GM18505 (cell line): ENCODE results near the gene TALDO1.
A peak's percentile ranks its signal among the peaks of the same experiment; 100 is the strongest.

Experiments used
- ATAC-seq: cut with Tn5 transposase; IDR thresholded peaks from one replicate; pipeline ENCODE4 v1.9.1; 2021; ENCODE audit not compliant: unreplicated experiment
- POLR2A ChIP-seq: IDR thresholded peaks from 4 replicates; pipeline ENCODE4 v1.6.1; 2011; ENCODE audit warnings: borderline replicate concordance; ENCODE audit not compliant: insufficient read depth, insufficient read length; ENCODE audit errors: extremely low read depth

Gene TALDO1

DNA sequence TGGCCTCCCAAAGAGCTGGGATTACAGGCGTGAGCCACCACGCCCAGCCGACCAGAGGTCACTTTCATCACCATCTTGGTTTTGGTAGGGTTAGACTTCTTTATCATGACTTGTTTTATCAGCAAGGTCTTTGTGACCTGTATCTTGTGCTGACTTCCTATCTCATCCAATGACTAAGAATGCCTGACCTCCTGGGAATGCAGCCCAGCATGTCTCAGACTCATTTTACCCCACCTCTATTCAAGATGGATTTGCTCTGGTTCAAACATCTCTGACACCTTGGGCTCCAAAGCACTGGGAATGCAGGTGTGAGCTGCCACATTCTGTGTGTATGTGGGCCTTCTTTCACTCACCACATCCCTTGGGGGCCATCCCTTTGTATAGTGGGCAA is 5.1 kb upstream of the TALDO1 start:
- no peak for ATAC-seq
- no peak for TF ChIP-seq POLR2A

DNA sequence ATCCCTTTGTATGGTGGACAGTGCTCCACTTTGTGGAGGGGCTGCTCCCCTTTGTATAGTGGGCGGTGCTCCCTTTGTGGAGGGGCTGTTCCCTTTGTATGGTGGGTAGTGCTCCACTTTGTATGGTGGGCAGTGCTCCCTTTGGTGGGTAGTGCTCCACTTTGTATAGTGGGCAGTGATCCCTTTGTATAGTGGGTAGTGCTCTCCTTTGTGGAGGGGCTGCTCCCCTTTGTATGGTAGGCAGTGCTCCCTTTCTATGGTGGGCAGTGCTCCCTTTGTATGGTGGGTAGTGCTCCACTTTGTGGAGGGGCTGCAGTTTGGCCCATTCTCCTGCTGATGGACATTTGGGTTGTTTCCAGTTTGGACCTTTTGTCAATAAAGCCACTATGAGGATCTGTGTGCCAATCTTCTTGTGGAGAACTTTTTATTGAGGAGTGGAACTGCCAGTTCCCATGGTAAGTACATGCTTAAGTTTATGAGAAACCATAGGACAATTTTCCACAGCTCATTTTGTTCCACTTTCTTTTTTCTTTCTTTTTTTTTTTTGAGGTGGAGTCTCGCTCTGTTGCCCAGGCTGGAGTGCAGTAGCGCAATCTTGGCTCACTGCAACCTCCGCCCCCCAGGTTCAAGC is 4.6 kb upstream of the TALDO1 start:
- no peak for TF ChIP-seq POLR2A
- no peak for ATAC-seq

DNA sequence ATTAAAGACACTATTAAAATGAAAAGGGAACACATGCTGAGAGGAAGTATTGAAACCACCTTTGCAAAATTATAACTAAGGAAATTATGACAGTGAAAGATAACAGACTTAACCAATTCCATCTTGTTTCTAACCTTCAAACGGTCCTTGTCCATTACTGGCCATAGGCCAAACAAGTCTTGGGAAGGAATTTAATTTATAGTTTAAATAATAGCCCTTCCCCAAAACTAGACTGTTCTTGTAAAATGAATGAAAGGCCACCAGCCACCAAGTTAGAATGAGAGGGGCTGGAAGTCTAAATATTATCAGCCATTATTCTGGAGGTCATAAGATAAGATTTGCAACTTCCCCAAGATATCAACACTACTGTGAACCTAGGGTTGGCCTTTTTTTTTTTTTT is 1.8 kb upstream of the TALDO1 start:
- no peak for TF ChIP-seq POLR2A
- ATAC-seq, result no peak

DNA sequence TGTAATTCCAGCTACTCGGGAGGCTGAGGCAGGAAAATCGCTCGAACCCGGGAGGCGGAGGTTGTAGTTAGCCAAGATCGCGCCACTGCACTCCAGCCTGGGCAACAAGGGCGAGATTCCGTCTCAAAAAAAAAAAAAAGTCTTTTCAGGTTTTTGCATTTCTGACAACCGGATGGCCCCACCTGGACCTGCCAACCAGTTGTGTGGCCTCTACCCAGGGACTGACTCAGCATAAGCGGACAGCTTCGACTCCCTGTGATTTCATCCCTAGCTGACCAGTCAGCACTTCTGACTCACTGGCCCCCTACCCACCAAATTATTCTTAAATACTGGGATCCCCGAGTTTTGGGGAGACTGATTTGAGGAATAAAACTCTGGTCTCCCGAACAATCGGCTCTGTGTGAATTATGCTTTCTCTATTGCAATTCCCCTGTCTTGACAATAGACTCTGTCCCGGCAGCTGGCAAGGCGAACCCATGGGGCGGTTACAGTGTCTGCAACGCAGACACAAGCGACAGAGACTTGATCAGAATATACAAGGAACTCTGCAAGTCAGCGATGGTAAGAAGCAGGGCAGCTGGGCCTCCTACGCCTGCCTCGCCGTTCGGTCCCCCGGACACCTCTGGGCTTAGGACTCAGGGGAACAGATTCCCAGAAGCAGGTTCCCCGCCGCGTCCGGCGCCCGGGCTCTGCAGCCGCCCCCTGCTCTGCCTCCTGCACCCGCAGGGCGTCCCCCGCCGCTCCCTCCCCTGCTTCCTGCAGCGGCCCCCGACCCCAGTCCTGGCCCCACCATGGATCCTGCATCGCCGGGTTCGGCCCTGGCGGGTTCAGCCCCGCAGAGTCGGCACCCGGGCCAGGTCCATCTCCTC is 741 bp upstream of the TALDO1 start:
- no peak for TF ChIP-seq POLR2A
- peak; percentile 26 for ATAC-seq

DNA sequence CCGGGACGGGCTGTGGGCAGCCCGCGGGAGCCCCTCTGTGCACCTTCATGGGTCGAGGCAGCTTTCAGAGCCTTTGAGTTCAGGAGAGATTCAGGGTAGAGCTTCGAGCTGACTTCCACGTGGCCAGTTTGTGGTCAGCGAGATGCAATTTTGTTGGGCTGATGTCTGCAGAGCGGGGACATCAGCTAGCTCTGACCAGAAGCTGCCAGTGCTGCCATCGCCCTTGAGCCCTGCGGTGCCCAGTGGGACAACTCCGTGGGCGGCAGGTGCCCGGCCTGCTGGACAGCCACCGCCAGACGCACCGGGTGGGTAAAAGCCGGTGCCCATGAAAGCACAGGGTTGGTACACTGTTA is 719 bp downstream of the TALDO1 start:
- ATAC-seq, result no peak
- TF ChIP-seq POLR2A, result no peak

DNA sequence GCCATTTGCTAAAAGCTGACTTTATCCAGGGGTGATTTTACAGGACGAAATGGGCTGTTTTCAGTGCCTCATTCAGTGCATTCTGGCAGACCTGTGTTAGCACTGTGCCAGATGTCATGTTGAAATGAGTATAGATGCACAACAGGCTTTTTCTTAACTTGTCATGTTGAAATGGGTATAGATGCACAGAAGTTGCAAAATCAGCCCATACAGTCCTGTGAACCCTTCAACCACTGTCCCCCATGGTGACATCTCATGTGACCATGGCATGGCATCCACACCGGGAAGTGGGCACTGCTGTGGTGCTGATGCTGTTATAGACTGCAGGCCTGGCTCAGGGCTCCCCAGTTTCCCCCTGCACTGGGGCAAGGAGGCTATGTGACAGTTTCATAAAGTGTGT is 2.5 kb downstream of the TALDO1 start:
- ATAC-seq, result no peak
- no peak for TF ChIP-seq POLR2A

DNA sequence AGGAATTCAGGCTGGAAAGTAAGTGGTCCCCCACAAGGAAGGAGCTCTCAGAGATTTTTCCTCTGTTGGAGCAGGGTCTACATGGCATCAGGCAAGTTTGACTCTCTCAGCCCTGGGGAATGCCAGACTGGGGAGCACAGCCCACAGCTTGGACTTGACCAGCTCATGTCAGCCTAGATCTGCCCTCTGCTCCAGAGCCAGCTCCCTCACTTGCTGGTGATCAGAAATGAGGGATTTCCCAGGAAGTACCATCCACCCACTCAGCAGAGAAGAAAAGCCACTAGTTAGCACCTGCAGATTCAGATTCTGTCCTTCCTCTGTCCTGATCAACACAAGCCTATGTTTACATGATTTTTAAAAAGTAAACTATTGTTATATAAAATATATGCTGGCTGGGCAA is 13.0 kb downstream of the TALDO1 start:
- ATAC-seq, result no peak
- no peak for TF ChIP-seq POLR2A

DNA sequence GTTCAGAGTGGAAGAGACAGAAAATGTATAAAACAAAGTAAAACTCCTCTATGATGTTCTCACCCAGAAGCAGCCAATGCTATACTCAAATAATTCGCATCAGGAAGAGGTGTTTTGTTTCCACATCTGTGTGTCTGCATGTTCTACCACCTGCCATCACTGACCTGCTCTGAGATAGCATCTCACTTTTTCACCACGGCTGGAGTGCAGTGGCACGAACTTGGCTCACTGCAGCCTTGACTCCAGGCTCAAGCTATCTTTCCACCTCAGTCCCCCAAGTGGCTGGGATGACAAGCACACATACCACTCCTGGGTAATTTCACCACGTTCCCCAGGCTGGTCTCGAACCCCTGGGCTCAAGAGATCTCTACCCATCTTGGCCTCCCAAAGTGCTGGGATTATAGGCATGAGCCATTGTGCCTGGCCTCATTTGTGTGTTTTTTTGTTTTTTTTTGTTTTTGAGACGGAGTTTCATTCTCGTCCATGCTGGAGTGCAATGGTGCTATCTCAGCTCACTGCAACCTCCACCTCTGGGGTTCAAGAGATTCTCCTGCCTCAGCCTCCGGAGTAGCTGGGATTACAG is 14.4 kb downstream of the TALDO1 start:
- no peak for TF ChIP-seq POLR2A
- no peak for ATAC-seq

DNA sequence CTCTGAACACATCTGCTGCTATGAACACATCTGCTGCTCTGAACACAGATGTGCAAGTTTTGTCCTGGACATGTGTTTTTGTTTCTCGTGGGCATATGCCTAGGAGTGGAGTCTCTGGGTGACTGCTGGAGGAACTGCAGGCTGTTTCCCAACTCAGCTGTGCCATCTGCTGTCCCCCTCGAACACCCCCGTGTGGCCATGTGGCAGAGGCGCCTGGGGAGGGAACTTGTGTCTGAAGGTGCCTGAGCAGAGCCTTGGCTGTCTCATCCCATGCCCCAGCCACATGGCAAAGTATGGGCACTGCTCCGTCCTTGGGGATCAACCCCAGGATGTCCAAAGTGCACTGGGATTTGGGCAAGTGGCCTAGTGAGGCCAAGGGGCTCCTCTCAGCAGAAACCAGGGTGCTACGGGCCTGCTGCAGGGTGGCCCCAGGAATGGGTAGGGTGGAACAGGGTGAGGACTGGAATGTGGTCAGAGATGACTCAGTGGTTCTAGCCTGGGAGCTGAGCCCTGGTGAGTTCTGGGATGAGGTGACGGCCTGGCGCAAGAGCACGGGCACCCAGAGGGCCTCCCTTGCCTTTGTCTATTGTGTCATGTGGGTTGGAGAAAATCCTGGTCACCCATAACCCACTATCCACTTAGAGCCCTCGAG is 15.3 kb downstream of the TALDO1 start:
- no peak for TF ChIP-seq POLR2A
- ATAC-seq, result no peak

DNA sequence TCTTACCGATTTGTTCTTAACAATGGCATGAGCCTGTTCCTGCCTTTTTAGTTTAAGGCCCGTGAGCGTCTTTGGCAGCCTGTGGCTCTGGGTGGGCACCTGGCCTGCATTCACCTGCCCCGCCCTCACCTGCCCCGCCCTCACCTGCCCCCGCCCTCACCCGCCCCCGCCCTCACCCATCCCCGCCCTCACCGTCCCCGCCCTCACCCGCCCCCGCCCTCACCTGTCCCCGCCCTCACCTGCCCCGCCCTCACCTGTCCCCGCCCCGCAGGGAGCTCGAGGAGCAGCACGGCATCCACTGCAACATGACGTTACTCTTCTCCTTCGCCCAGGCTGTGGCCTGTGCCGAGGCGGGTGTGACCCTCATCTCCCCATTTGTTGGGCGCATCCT is 15.8 kb downstream of the TALDO1 start:
- no peak for ATAC-seq
- no peak for TF ChIP-seq POLR2A

DNA sequence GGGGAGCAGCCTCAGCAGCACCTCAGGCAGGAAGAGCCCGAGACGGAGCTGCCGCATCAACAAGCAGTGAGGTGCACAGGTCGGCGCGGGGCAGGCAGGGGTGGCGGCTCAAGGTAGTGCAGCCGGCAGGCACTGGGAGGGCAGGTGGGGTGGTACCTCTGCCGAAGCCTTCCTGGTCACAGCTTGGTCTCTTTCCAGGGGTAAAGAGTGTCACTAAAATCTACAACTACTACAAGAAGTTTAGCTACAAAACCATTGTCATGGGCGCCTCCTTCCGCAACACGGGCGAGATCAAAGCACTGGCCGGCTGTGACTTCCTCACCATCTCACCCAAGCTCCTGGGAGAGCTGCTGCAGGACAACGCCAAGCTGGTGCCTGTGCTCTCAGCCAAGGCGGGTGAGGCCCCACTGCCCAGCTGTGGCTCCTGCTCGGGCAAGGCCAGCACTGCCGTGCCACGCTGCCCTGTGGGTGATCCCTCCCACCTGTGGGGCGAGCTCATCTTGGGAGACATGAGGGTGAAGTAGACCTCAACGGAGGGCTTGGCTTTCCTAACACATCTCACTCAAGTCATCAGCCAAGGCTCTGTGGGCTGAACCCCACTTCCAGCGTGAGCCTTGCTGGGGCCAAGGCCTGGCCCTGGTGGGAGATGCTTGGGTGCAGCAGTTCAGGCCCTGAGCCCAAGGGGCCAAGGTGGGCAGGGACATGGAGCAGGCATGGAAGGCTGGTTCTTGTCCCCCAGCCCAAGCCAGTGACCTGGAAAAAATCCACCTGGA is 16.5 kb downstream of the TALDO1 start:
- ATAC-seq, result no peak
- no peak for TF ChIP-seq POLR2A

DNA sequence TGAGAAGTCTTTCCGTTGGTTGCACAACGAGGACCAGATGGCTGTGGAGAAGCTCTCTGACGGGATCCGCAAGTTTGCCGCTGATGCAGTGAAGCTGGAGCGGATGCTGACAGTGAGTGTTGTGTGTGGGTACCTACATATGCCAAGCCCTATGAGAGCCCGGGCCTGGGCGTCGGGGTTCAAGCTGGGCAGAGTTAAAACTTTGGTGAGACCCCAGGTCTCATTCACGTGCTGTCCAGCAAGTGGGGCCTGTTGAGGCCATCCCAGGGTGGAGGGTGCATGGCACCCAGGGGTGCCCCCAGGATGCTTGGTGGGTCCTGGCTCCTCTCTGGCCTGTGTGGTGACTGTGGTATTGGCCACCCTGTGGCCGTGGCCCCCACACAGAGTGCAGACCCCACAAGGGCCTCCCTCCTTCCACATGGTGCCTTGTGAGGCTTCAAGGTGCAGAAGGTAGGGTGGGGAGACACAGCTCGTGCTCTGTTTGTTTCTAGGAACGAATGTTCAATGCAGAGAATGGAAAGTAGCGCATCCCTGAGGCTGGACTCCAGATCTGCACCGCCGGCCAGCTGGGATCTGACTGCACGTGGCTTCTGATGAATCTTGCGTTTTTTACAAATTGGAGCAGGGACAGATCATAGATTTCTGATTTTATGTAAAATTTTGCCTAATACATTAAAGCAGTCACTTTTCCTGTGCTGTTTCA is 17.2 kb downstream of the TALDO1 start:
- ATAC-seq, result no peak
- no peak for TF ChIP-seq POLR2A

DNA sequence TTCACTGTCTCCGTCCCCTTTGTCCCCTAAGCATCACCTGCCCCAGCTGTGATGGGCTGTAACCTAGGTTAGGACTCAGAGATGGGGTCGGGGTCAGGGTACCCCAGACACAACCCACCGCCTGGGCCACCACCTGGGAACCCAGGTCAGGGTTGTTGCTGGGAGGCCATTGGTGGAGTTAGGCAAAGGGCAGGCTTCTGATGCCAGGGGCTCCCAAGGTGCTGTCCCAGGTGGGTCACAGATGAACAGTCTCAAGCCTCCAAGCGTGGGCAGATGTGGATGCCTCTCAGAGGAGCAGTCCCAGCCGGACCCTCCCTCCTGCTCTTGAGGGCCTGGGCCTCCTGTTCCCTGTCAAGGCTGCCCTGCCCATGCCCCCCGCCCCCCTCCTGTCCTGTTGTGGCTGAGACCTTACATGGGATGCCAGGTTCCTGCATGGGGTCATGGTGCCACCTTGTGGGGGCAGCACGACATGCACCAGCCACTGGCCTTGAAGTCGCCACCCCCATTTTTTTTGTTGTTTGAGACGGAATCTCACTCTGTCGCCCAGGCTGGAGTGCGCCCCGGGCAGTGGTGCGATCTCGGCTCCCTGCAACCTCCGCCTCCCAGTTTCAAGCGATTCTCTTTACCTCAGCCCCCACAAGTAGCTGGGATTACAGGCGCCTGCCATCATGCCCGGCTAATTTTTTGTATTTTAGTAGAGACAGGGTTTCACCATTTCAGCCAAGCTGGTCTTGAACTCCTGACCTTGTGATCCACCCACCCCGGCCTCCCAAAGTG is 17.9 kb downstream of the TALDO1 start:
- no peak for ATAC-seq
- peak; percentile 19 for TF ChIP-seq POLR2A

DNA sequence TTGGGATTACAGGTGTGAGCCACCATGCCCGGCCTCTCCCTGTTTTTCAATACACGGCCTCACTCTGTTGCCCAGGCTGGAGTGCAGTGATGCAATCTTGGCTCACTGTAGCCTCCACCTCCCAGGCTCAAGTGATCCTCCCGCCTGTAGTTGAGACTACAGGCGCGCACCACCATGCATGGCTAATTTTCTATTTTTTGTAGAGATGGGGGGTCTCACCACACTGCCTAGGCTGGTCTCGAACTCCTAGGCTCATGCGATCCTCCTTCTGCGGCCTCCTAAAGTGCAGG is 18.5 kb downstream of the TALDO1 start:
- ATAC-seq, result no peak

More for the DNA sequence above, 18.5 kb downstream of the TALDO1 start:
- TF ChIP-seq POLR2A, result no peak
